Lower lobe of right lung (tissue), 2 donors: Measurements from ENCODE around the gene HDAC6. TPM values are rescaled to one million over a fixed set of nuclear protein-coding genes. Genes with fewer than 3 reads are reported as not detected.

Source experiments
- ATAC-seq, 2 donors: fragments of 200-7000 bp; cut with Tn5 transposase; one replicate each; pipeline ENCODE4 v1.9.1; 2020 to 2022; ENCODE audit warnings: mild to moderate bottlenecking in 2 of 2, moderate library complexity in 2 of 2
- DNase-seq: peaks from one replicate; pipeline ENCODE4 v3.0.0-alpha.2; 2020
- H3K27ac ChIP-seq: fragments of 200-600 bp; one replicate; pipeline ENCODE4 v1.8.0; 2022
- H3K27me3 ChIP-seq: fragments of 200-600 bp; one replicate; pipeline ENCODE4 v1.8.0; 2022; ENCODE audit warnings: low read depth
- H3K36me3 ChIP-seq: fragments of 200-600 bp; one replicate; pipeline ENCODE4 v1.8.0; 2022; ENCODE audit warnings: mild to moderate bottlenecking
- H3K4me1 ChIP-seq: fragments of 200-600 bp; one replicate; pipeline ENCODE4 v1.8.0; 2022
- H3K4me3 ChIP-seq: fragments of 200-600 bp; one replicate; pipeline ENCODE4 v1.8.0; 2022; ENCODE audit warnings: mild to moderate bottlenecking
- H3K9me3 ChIP-seq: fragments of 200-600 bp; one replicate; pipeline ENCODE4 v1.8.0; 2022
- CTCF ChIP-seq: fragments of 200-600 bp; IDR thresholded peaks from one replicate; pipeline ENCODE4 v1.8.0; 2022; ENCODE audit warnings: antibody characterized with exemption, mild to moderate bottlenecking
- intact Hi-C: fragments of 100-400 bp; cut with DNase I; formaldehyde crosslinking; loops from one replicate; pipeline ENCODE4 v1.11.0; 2022
- total RNA-seq: library from RNA; stranded (reverse); fragmentation: NEBNext Ultra II Directional; extraction: Animal tissue kit (Norgen Biotek cat#: 25700); gene quantifications from one replicate; pipeline ENCODE4 v1.2.1, GENCODE V29; 2021
- donor health status: DM: no; HTN: yes; CAD: no; lungs with severe emphysema.

HDAC6 gene
- total RNA-seq, 1 donor from 2014 or later = 96.1 TPM

GRCh38 chrX:48786825-48787504 lies 14.9 kb upstream of the HDAC6 start:
- Histone ChIP-seq H3K27me3 (no peaks in the 10 kb centered on the region), H3K4me1 (no peaks in the 10 kb centered on the region), H3K27ac (no peak overlapping the region), H3K9me3 (no peaks in the 10 kb centered on the region), H3K36me3 (no peaks in the 10 kb centered on the region), H3K4me3 (no peak overlapping the region)
- DNase-seq (no peak), ATAC-seq (no peak)
- TF ChIP-seq CTCF = no peak
- intact Hi-C loops = no loop called here

- Histone ChIP-seq H3K4me3 (no peak overlapping the region), H3K27me3 (no peaks in the 10 kb centered on the region), H3K36me3 (no peaks in the 10 kb centered on the region), H3K4me1 (no peaks in the 10 kb centered on the region), H3K9me3 (no peaks in the 10 kb centered on the region), H3K27ac (no peak overlapping the region)
- no peak for TF ChIP-seq CTCF
- intact Hi-C loops = no loop called here
- no peak for ATAC-seq
- DNase-seq = no peak
Measured at GRCh38 chrX:48787505-48788443, 14.1 kb upstream of the HDAC6 start.

GRCh38 chrX:48789366-48790220 lies 12.3 kb upstream of the HDAC6 start:
- Histone ChIP-seq H3K27ac (no peak overlapping the region), H3K4me1 (no peaks in the 10 kb centered on the region), H3K4me3 (no peak overlapping the region), H3K9me3 (no peaks in the 10 kb centered on the region), H3K27me3 (no peaks in the 10 kb centered on the region), H3K36me3 (no peaks in the 10 kb centered on the region)
- ATAC-seq (no peak), DNase-seq (no peak)
- intact Hi-C loops = no loop called here
- TF ChIP-seq CTCF = no peak

- intact Hi-C loops = no loop called here
- Histone ChIP-seq H3K4me3 (no peak overlapping the region), H3K4me1 (no peaks in the 10 kb centered on the region), H3K27ac (no peak overlapping the region), H3K27me3 (no peaks in the 10 kb centered on the region), H3K9me3 (no peaks in the 10 kb centered on the region), H3K36me3 (no peaks in the 10 kb centered on the region)
- DNase-seq = no peak
- ATAC-seq = no peak
- TF ChIP-seq CTCF = no peak
Measured at GRCh38 chrX:48790477-48790876, 11.4 kb upstream of the HDAC6 start.

GRCh38 chrX:48791063-48791820 lies 10.6 kb upstream of the HDAC6 start:
- Histone ChIP-seq H3K4me3 (no peak overlapping the region), H3K27ac (no peak overlapping the region), H3K9me3 (no peaks in the 10 kb centered on the region), H3K27me3 (no peaks in the 10 kb centered on the region), H3K36me3 (no peaks in the 10 kb centered on the region), H3K4me1 (no peaks in the 10 kb centered on the region)
- ATAC-seq (no peak), DNase-seq (no peak)
- no peak for TF ChIP-seq CTCF
- intact Hi-C loops = no loop called here
